Subcutaneous abdominal adipose tissue (tissue), 5 donors: ENCODE measurements around the gene ZNF594.
"Not testable (repeated sequence)": the region's sequence is repeated elsewhere in the genome, so short reads cannot be mapped to it uniquely, and the experiment has no call there.

Experiments
- H3K27ac ChIP-seq: one replicate; pipeline ENCODE4 v1.7.0; 2013; ENCODE audit warnings: low read depth, mild to moderate bottlenecking, inconsistent platforms, low read length, moderate library complexity
- H3K27me3 ChIP-seq, 5 donors: one replicate each; pipeline ENCODE4 v1.7.0; 2013; ENCODE audit warnings: low read length in 5 of 5, inconsistent platforms in 1 of 5; ENCODE audit not compliant: control insufficient read depth in 5 of 5, insufficient read depth in 4 of 5
- H3K36me3 ChIP-seq, 5 donors: one replicate each; pipeline ENCODE4 v1.7.0; 2013; ENCODE audit warnings: low read length in 5 of 5; ENCODE audit not compliant: control insufficient read depth in 5 of 5, insufficient read depth in 5 of 5
- H3K4me1 ChIP-seq, 5 donors: one replicate each; pipeline ENCODE4 v1.7.0; 2013; ENCODE audit warnings: low read length in 5 of 5, mild to moderate bottlenecking in 3 of 5, moderate library complexity in 1 of 5; ENCODE audit not compliant: control insufficient read depth in 5 of 5, insufficient read depth in 5 of 5
- H3K4me3 ChIP-seq, 5 donors: one replicate each; pipeline ENCODE4 v1.7.0; 2013; ENCODE audit warnings: low read length in 5 of 5, low read depth in 1 of 5
- H3K9ac ChIP-seq, 5 donors: one replicate each; pipeline ENCODE4 v1.7.0; 2013; ENCODE audit warnings: low read length in 5 of 5, mild to moderate bottlenecking in 4 of 5, moderate library complexity in 3 of 5
- H3K9me3 ChIP-seq, 5 donors: one replicate each; pipeline ENCODE4 v1.7.0; 2013; ENCODE audit warnings: low read length in 5 of 5; ENCODE audit not compliant: control insufficient read depth in 5 of 5
- donor health status: healthy.
- donor health status: healthy.
- donor health status: healthy.
- donor health status: healthy.
- donor health status: healthy.

Gene ZNF594

GRCh38 chr17:5179003-5179402, 12.7 kb downstream of the ZNF594 start:
- Histone ChIP-seq H3K36me3 (peaks cover 0 to 22% (median 7%) of the 10 kb centered on the region in 5 donors), H3K27me3 (no peaks in the 10 kb centered on the region), H3K4me3 (peak overlapping the region in 2 of 5 donors; percentile 45 to 60), H3K4me1 (peaks cover 0 to 9% (median 0%) of the 10 kb centered on the region in 5 donors), H3K27ac (no peak overlapping the region), H3K9ac (no peak overlapping the region), H3K9me3 (peaks cover 44 to 87% (median 71%) of the 10 kb centered on the region in 5 donors)

- H3K27ac ChIP-seq, H3K4me1 ChIP-seq, H3K9ac ChIP-seq, H3K27me3 ChIP-seq: not testable (repeated sequence)
- peak overlapping the region in 1 of 5 donors; percentile 16 for H3K4me3 ChIP-seq
- H3K36me3 ChIP-seq = peaks cover 0 to 10% (median 7%) of the 10 kb centered on the region in 5 donors
- H3K9me3 ChIP-seq = peaks cover 8 to 54% (median 39%) of the 10 kb centered on the region in 5 donors
These were observed 16.6 kb downstream of the ZNF594 start for GRCh38 chr17:5175027-5175426.

- not testable (repeated sequence) for H3K27me3 ChIP-seq, H3K9me3 ChIP-seq, H3K4me3 ChIP-seq, H3K4me1 ChIP-seq, H3K27ac ChIP-seq, H3K36me3 ChIP-seq, H3K9ac ChIP-seq
These were observed 25.7 kb downstream of the ZNF594 start for GRCh38 chr17:5165791-5166564.

- Histone ChIP-seq H3K9ac (no peak overlapping the region), H3K36me3 (no peaks in the 10 kb centered on the region), H3K9me3 (no peaks in the 10 kb centered on the region), H3K4me1 (no peaks in the 10 kb centered on the region), H3K27me3 (no peaks in the 10 kb centered on the region), H3K27ac (no peak overlapping the region), H3K4me3 (no peak overlapping the region)
These were observed 27.2 kb downstream of the ZNF594 start for GRCh38 chr17:5164436-5164835.

GRCh38 chr17:5161793-5162192, 29.9 kb downstream of the ZNF594 start:
- H3K9ac ChIP-seq, H3K27ac ChIP-seq, H3K36me3 ChIP-seq, H3K4me1 ChIP-seq, H3K27me3 ChIP-seq, H3K9me3 ChIP-seq, H3K4me3 ChIP-seq: not testable (repeated sequence)

GRCh38 chr17:5160702-5161101, 31.0 kb downstream of the ZNF594 start:
- H3K4me1 ChIP-seq, H3K9ac ChIP-seq, H3K36me3 ChIP-seq, H3K27me3 ChIP-seq, H3K4me3 ChIP-seq, H3K27ac ChIP-seq, H3K9me3 ChIP-seq: not testable (repeated sequence)

GRCh38 chr17:5146122-5146521, 45.5 kb downstream of the ZNF594 start:
- H3K27me3 ChIP-seq, H3K9me3 ChIP-seq, H3K9ac ChIP-seq, H3K27ac ChIP-seq, H3K4me3 ChIP-seq, H3K36me3 ChIP-seq, H3K4me1 ChIP-seq: not testable (repeated sequence)

- not testable (repeated sequence) for H3K27me3 ChIP-seq, H3K36me3 ChIP-seq, H3K4me1 ChIP-seq, H3K9ac ChIP-seq, H3K27ac ChIP-seq, H3K4me3 ChIP-seq, H3K9me3 ChIP-seq
These were observed 48.8 kb downstream of the ZNF594 start for GRCh38 chr17:5142877-5143276.

GRCh38 chr17:5139458-5139732, 52.3 kb downstream of the ZNF594 start:
- no peak overlapping the region for H3K27ac ChIP-seq
- no peaks in the 10 kb centered on the region for H3K9me3 ChIP-seq
- no peak overlapping the region for H3K9ac ChIP-seq
- H3K4me3 ChIP-seq = no peak overlapping the region
- no peaks in the 10 kb centered on the region for H3K36me3 ChIP-seq
- no peaks in the 10 kb centered on the region for H3K27me3 ChIP-seq
- H3K4me1 ChIP-seq = no peaks in the 10 kb centered on the region

- no peaks in the 10 kb centered on the region for H3K27me3 ChIP-seq
- no peak overlapping the region for H3K27ac ChIP-seq
- no peaks in the 10 kb centered on the region for H3K4me1 ChIP-seq
- H3K9ac ChIP-seq = no peak overlapping the region
- no peaks in the 10 kb centered on the region for H3K36me3 ChIP-seq
- no peaks in the 10 kb centered on the region for H3K9me3 ChIP-seq
- no peak overlapping the region for H3K4me3 ChIP-seq
These were observed 52.8 kb downstream of the ZNF594 start for GRCh38 chr17:5138616-5139457.
